T-helper 1 cell treated with Interleukin-12 subunit alpha and Interleukin-12 subunit beta and Interleukin-4 antibody, amounts not matched to agents 30 μg/mL and 1 μg/mL, for 36 hours (primary cell): Measurements from ENCODE around the gene USF3.

Experiments used
- H3K27ac Mint-ChIP-seq: one replicate; pipeline ENCODE4 v1.8.0; 2021; ENCODE audit warnings: mild to moderate bottlenecking, mixed read lengths
- H3K27me3 Mint-ChIP-seq: one replicate; pipeline ENCODE4 v1.8.0; 2021; ENCODE audit warnings: low read depth, mixed read lengths
- H3K36me3 Mint-ChIP-seq: one replicate; pipeline ENCODE4 v1.8.0; 2021; ENCODE audit warnings: low read depth, mixed read lengths
- H3K4me1 Mint-ChIP-seq: one replicate; pipeline ENCODE4 v1.8.0; 2021; ENCODE audit warnings: low read depth, mixed read lengths
- H3K4me3 Mint-ChIP-seq: one replicate; pipeline ENCODE4 v1.8.0; 2021; ENCODE audit warnings: mild to moderate bottlenecking, moderate library complexity, mixed read lengths
- H3K9me3 Mint-ChIP-seq: one replicate; pipeline ENCODE4 v1.8.0; 2021; ENCODE audit warnings: mixed read lengths

USF3 gene

GRCh38 chr3:113719294-113719693 lies 22.9 kb upstream of the USF3 start:
- H3K9me3 Mint-ChIP-seq = no peaks in the 10 kb centered on the region
- H3K27ac Mint-ChIP-seq = no peak overlapping the region

GRCh38 chr3:113717818-113718217 lies 21.4 kb upstream of the USF3 start:
- Mint-ChIP-seq H3K27me3 (no peaks in the 10 kb centered on the region), H3K9me3 (no peaks in the 10 kb centered on the region), H3K27ac (no peak overlapping the region), H3K36me3 (peaks cover 25% of the 10 kb centered on the region), H3K4me3 (no peak overlapping the region), H3K4me1 (peaks cover 4% of the 10 kb centered on the region)

More at GRCh38 chr3:113719294-113719693, 22.9 kb upstream of the USF3 start:
- Mint-ChIP-seq H3K27me3 (no peaks in the 10 kb centered on the region), H3K4me3 (no peak overlapping the region), H3K4me1 (peaks cover 6% of the 10 kb centered on the region), H3K36me3 (peaks cover 27% of the 10 kb centered on the region)

GRCh38 chr3:113717308-113717707 lies 20.9 kb upstream of the USF3 start:
- Mint-ChIP-seq H3K9me3 (no peaks in the 10 kb centered on the region), H3K27me3 (no peaks in the 10 kb centered on the region), H3K27ac (no peak overlapping the region), H3K4me1 (peaks cover 3% of the 10 kb centered on the region), H3K4me3 (no peak overlapping the region), H3K36me3 (peaks cover 21% of the 10 kb centered on the region)

- Mint-ChIP-seq H3K9me3 (no peaks in the 10 kb centered on the region), H3K4me1 (no peaks in the 10 kb centered on the region), H3K27me3 (peaks cover 10% of the 10 kb centered on the region), H3K36me3 (peaks cover 8% of the 10 kb centered on the region), H3K27ac (no peak overlapping the region), H3K4me3 (no peak overlapping the region)
Observed at GRCh38 chr3:113714702-113715101, 18.3 kb upstream of the USF3 start.

GRCh38 chr3:113712129-113712528 lies 15.7 kb upstream of the USF3 start:
- no peaks in the 10 kb centered on the region for H3K4me1 Mint-ChIP-seq
- peaks cover 23% of the 10 kb centered on the region for H3K27me3 Mint-ChIP-seq
- peaks cover 5% of the 10 kb centered on the region for H3K36me3 Mint-ChIP-seq
- H3K27ac Mint-ChIP-seq = no peak overlapping the region
- no peak overlapping the region for H3K4me3 Mint-ChIP-seq
- H3K9me3 Mint-ChIP-seq = no peaks in the 10 kb centered on the region

GRCh38 chr3:113707835-113708234 lies 11.4 kb upstream of the USF3 start:
- no peaks in the 10 kb centered on the region for H3K4me1 Mint-ChIP-seq
- no peaks in the 10 kb centered on the region for H3K36me3 Mint-ChIP-seq
- no peaks in the 10 kb centered on the region for H3K9me3 Mint-ChIP-seq
- no peak overlapping the region for H3K27ac Mint-ChIP-seq
- H3K4me3 Mint-ChIP-seq = no peak overlapping the region
- peaks cover 23% of the 10 kb centered on the region for H3K27me3 Mint-ChIP-seq

GRCh38 chr3:113698956-113699355 lies 2.5 kb upstream of the USF3 start:
- no peaks in the 10 kb centered on the region for H3K27me3 Mint-ChIP-seq
- peak overlapping the region; percentile 68 for H3K27ac Mint-ChIP-seq
- H3K4me1 Mint-ChIP-seq = peaks cover 11% of the 10 kb centered on the region
- peaks cover 2% of the 10 kb centered on the region for H3K36me3 Mint-ChIP-seq
- peak overlapping the region; percentile 80 for H3K4me3 Mint-ChIP-seq
- no peaks in the 10 kb centered on the region for H3K9me3 Mint-ChIP-seq

- Mint-ChIP-seq H3K27me3 (no peaks in the 10 kb centered on the region), H3K27ac (peak overlapping the region; percentile 74), H3K36me3 (peaks cover 4% of the 10 kb centered on the region), H3K9me3 (no peaks in the 10 kb centered on the region), H3K4me1 (peaks cover 11% of the 10 kb centered on the region), H3K4me3 (peak overlapping the region; percentile 78)
Observed at GRCh38 chr3:113698213-113698742, 1.8 kb upstream of the USF3 start.

GRCh38 chr3:113697500-113698090 lies 1.2 kb upstream of the USF3 start:
- no peak overlapping the region for H3K4me3 Mint-ChIP-seq
- H3K36me3 Mint-ChIP-seq = peaks cover 4% of the 10 kb centered on the region
- H3K4me1 Mint-ChIP-seq = peaks cover 14% of the 10 kb centered on the region
- no peak overlapping the region for H3K27ac Mint-ChIP-seq
- no peaks in the 10 kb centered on the region for H3K27me3 Mint-ChIP-seq
- H3K9me3 Mint-ChIP-seq = no peaks in the 10 kb centered on the region

GRCh38 chr3:113696658-113697499 lies 437 bp upstream of the USF3 start:
- H3K27ac Mint-ChIP-seq = no peak overlapping the region
- H3K4me1 Mint-ChIP-seq = peaks cover 14% of the 10 kb centered on the region
- no peak overlapping the region for H3K4me3 Mint-ChIP-seq
- no peaks in the 10 kb centered on the region for H3K27me3 Mint-ChIP-seq
- H3K9me3 Mint-ChIP-seq = no peaks in the 10 kb centered on the region
- H3K36me3 Mint-ChIP-seq = peaks cover 4% of the 10 kb centered on the region

- no peaks in the 10 kb centered on the region for H3K27me3 Mint-ChIP-seq
Observed at GRCh38 chr3:113695431-113695785, 1.0 kb downstream of the USF3 start.

GRCh38 chr3:113690482-113690881 lies 6.0 kb downstream of the USF3 start:
- H3K4me3 Mint-ChIP-seq = no peak overlapping the region
- no peaks in the 10 kb centered on the region for H3K27me3 Mint-ChIP-seq
- H3K9me3 Mint-ChIP-seq = peaks cover 8% of the 10 kb centered on the region
- H3K4me1 Mint-ChIP-seq = peaks cover 12% of the 10 kb centered on the region
- peaks cover 14% of the 10 kb centered on the region for H3K36me3 Mint-ChIP-seq
- H3K27ac Mint-ChIP-seq = no peak overlapping the region

More at GRCh38 chr3:113695431-113695785, 1.0 kb downstream of the USF3 start:
- Mint-ChIP-seq H3K4me3 (peak overlapping the region; percentile 100), H3K4me1 (peaks cover 14% of the 10 kb centered on the region), H3K36me3 (peaks cover 4% of the 10 kb centered on the region), H3K27ac (peak overlapping the region; percentile 98), H3K9me3 (no peaks in the 10 kb centered on the region)

GRCh38 chr3:113685956-113686721 lies 10.3 kb downstream of the USF3 start:
- Mint-ChIP-seq H3K4me3 (no peak overlapping the region), H3K27ac (no peak overlapping the region), H3K4me1 (no peaks in the 10 kb centered on the region), H3K27me3 (no peaks in the 10 kb centered on the region), H3K9me3 (peaks cover 27% of the 10 kb centered on the region), H3K36me3 (peaks cover 27% of the 10 kb centered on the region)

- Mint-ChIP-seq H3K4me3 (no peak overlapping the region), H3K9me3 (peaks cover 27% of the 10 kb centered on the region), H3K36me3 (peaks cover 27% of the 10 kb centered on the region), H3K27ac (no peak overlapping the region), H3K4me1 (no peaks in the 10 kb centered on the region), H3K27me3 (no peaks in the 10 kb centered on the region)
Observed at GRCh38 chr3:113685124-113685523, 11.3 kb downstream of the USF3 start.
